ENCODE data around the gene GRIK5.

Gene GRIK5

GRCh38 chr19:41997121-41997850 lies 72.7 kb downstream of the GRIK5 start:
- DNase-seq (ENCODE audit: low read depth): peak; percentile 48
- no peak overlapping the region for H3K4me3 ChIP-seq (ENCODE audit: low read depth, low read length)
- TF ChIP-seq, protein P1, sequence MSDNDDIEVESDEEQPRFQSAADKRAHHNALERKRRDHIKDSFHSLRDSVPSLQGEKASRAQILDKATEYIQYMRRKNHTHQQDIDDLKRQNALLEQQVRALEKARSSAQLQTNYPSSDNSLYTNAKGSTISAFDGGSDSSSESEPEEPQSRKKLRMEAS (IDR thresholded peaks at IDR 0.05; ENCODE audit: low read depth, low read length): no peak
- TF ChIP-seq CTCF (IDR thresholded peaks at IDR 0.05; ENCODE audit: low read depth, low read length) (no peak), POLR2A (IDR thresholded peaks at IDR 0.05; ENCODE audit: extremely low read depth, insufficient read length) (no peak), MYC (IDR thresholded peaks at IDR 0.05; ENCODE audit: low read depth, low read length) (no peak)

DNA sequence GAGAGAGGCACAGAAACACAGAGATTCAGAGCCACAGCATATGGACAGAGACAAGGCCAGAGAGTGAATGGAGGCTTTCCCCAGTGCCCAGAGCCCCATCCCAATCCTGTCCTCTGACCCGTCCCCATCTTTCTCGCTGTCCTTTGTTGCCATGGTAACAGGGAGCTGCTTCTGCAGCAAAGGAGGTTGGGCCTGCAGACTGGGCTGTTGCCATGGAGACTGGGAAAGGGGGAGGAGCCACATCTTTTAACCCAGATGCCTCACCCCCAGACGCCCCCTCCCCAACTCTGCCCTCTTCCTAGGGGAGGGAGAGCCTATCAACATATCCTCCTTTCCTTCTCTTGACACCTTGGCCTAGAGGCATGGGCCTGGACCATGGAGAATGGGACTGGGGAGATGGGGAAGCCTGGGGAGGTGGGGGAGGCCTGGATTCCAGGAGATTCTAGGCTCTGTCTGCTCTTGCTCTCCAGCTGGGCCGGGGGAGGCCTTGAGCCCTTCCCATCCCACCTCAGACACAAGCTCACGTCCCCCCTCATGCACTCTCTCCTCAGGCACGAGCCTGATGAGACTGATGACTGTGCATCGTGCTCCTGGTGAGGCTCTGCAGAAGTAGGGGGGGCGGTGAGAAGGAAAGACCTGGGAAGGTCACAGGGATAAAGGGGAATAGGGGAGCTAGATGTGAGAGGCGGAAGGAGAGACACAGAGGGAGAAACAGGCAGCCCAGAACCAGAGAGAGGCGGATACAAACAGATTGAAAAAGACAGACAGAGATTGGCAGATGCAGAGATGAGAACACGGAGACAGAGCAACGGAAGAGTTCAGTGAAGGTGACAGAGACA lies 73.8 kb downstream of the GRIK5 start:
- TF ChIP-seq, protein P1 (IDR thresholded peaks at IDR 0.05; ENCODE audit: low read depth, low read length): no peak
- TF ChIP-seq POLR2A (IDR thresholded peaks at IDR 0.05; ENCODE audit: extremely low read depth, insufficient read length) (no peak), MYC (IDR thresholded peaks at IDR 0.05; ENCODE audit: low read depth, low read length) (no peak), CTCF (IDR thresholded peaks at IDR 0.05; ENCODE audit: low read depth, low read length) (no peak)
- H3K4me3 ChIP-seq (ENCODE audit: low read depth, low read length): no peak overlapping the region
- peak; percentile 13 for DNase-seq (ENCODE audit: low read depth)

- TF ChIP-seq POLR2A (IDR thresholded peaks at IDR 0.05; ENCODE audit: extremely low read depth, insufficient read length) (no peak), MYC (IDR thresholded peaks at IDR 0.05; ENCODE audit: low read depth, low read length) (no peak), CTCF (IDR thresholded peaks at IDR 0.05; ENCODE audit: low read depth, low read length) (no peak)
- TF ChIP-seq, protein P1 (IDR thresholded peaks at IDR 0.05; ENCODE audit: low read depth, low read length): no peak
- DNase-seq (ENCODE audit: low read depth): no peak
- H3K4me3 ChIP-seq (ENCODE audit: low read depth, low read length): no peak overlapping the region
Measured at GRCh38 chr19:41994994-41995958, 74.7 kb downstream of the GRIK5 start.

- peak; percentile 45 for DNase-seq (ENCODE audit: low read depth)
- H3K4me3 ChIP-seq (ENCODE audit: low read depth, low read length): no peak overlapping the region
- TF ChIP-seq POLR2A (IDR thresholded peaks at IDR 0.05; ENCODE audit: extremely low read depth, insufficient read length) (no peak), MYC (IDR thresholded peaks at IDR 0.05; ENCODE audit: low read depth, low read length) (no peak), CTCF (IDR thresholded peaks at IDR 0.05; ENCODE audit: low read depth, low read length) (no peak)
- TF ChIP-seq, protein P1 (IDR thresholded peaks at IDR 0.05; ENCODE audit: low read depth, low read length): no peak
Measured at GRCh38 chr19:41994521-41994971, 75.5 kb downstream of the GRIK5 start.

Data from NB4 (cell line).